DMS53 (cell line): ENCODE results near the gene CEP85.

Experiments
- DNase-seq: peaks from one replicate; lab custom pipeline; 2025; lab: John Stamatoyannopoulos, UW

The CEP85 gene

DNA sequence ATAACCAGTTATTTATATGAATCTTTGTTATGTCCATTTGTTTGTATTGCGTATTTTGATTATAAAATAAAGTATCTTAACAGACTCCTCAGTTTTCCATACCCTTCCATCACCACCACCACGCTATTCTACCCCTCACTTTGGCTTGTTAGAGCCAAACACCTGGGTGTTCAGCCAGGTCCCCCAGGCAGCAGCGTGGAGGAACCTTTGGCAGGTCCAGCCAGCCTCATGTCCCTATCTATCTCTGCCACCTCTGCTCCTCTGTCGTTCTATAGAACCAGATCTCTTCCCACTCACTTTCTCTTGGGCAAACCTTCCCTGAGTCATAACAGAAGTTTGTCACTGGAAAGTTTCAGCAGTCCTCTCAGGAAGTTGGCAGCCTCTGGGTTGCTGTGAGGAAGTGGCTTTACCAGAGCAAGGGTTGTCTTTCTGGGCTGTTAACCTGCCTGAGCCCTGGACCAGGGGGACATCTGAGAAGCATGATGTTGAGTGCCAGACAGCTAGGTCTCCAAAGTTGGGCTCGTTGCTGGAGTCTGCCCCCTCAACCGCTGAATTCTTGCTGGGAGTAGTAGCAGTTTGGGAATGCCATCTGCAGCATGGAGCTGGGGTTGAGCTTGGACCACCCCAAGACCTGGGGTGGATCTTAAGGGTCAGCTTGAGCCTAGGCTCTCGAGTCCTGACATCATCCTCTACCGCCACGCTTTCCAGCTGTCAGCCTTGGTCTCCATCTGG is 44.9 kb downstream of the CEP85 start:
- DNase-seq: peak; percentile 43

- peak; percentile 96 for DNase-seq
Measured at GRCh38 chr1:26279456-26280332, 45.7 kb downstream of the CEP85 start, which contains the start of gene SH3BGRL3. Gene SH3BGRL3 (plus strand): TSS chr1:26280086. CDS start chr1:26280156, 70 bp downstream.

GRCh38 chr1:26280333-26281042 is 46.5 kb downstream of the CEP85 start:
- DNase-seq: peak; percentile 67

GRCh38 chr1:26281091-26281958 is 47.3 kb downstream of the CEP85 start:
- DNase-seq: no peak

DNA sequence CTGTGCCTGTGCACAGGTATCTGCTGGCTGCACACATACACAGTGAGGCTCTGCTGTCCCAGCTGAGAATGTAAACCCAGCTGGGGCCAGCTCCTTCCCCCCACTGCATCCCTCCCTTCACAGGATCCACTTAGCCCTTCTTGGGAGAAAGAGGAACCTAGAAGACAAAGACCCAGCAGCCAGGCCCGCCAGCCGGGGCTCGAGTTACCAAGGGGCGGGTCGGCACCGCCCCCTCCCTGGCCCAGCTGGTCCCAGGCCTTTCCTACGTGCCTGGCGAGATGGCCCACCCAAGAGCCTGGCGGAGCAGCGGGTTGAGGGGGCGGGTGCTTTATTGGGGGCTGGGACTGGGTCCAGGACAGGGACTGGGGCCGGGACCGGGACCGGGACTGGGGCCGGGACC is 48.0 kb downstream of the CEP85 start:
- no peak for DNase-seq

DNA sequence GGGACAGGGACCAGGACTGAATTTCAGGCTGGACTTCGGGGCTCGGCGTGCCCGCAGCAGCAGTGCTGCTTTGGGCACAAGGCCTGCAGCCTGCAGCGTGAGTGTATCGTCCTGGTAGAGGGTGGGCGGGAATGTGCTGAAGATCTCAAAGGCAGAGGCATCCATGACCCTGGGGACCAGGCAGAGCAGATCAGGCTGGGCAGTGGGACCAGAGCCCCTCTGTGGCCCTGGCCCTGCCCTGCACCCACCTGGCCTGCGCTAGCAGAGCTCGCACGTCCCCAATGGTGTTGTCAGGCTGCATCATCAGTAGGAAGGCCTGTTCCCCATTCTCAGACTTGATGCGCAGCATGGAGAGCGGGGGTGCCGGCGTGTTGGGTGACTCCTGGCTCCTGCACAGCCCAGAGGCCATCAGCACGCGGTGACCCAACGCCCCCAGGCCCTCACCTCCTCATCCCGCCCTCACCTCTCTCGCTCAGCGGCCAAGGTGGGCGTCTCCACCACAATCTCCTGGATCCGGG is 48.5 kb downstream of the CEP85 start:
- no peak for DNase-seq

GRCh38 chr1:26283279-26283853 is 49.4 kb downstream of the CEP85 start:
- no peak for DNase-seq

GRCh38 chr1:26283871-26284596 is 50.0 kb downstream of the CEP85 start:
- peak; percentile 20 for DNase-seq

- peak; percentile 93 for DNase-seq
Measured at GRCh38 chr1:26284597-26285347, 50.8 kb downstream of the CEP85 start.

DNA sequence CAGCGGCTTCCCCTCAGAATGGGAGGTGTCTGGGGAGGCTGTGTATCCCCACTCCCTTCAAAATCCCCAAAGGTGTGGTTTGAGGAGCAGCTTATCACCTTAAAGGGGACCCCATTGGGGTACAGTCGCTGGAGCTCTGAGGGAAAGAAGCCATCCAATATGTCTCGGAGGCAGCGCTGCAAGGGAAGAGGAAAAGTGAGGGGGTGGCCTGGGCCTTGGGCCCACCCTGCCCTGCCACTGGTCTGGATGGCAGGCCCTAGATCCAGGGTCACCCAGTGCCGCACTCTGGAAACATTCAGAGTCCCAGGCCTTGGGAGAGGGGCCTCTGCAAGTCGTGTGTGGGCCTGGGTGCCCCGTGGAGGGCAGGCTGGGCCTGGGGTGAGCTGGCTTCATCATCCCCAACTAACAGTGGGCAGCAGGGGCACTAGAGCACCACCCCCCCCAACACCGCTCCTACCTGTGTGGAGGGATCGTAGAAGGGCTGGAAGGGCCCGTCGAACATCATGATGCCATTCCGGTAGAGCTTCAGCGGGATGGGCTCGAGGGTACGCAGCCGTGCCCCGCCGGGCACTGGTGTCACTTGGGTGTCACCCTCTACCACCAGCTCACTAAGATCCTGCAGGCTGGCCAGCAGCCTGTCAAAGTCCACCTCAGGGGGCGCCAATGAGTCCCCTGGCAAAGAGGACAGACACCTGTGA is 51.5 kb downstream of the CEP85 start:
- peak; percentile 68 for DNase-seq

GRCh38 chr1:26286064-26286416 is 52.0 kb downstream of the CEP85 start:
- no peak for DNase-seq

GRCh38 chr1:26287033-26287711 is 53.2 kb downstream of the CEP85 start:
- peak; percentile 21 for DNase-seq

DNA sequence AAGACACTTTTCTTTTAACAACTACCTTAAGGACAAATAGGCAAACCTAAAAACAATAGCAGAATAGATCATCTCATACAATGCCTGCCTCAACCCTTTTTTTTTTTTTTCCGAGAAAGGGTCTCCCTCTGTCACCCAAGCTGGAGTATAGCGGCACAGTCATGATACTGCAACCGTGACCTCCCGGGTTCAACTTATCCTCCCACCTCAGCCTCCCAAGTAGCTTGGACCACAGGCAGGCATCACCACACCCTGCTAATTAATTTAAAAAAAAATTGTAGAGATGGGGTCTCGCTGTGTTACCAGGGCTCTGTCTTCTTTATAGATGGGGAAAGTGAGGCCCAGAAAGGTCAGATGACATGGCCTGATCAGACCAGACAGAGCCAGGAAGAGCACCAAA is 53.8 kb downstream of the CEP85 start:
- no peak for DNase-seq

DNA sequence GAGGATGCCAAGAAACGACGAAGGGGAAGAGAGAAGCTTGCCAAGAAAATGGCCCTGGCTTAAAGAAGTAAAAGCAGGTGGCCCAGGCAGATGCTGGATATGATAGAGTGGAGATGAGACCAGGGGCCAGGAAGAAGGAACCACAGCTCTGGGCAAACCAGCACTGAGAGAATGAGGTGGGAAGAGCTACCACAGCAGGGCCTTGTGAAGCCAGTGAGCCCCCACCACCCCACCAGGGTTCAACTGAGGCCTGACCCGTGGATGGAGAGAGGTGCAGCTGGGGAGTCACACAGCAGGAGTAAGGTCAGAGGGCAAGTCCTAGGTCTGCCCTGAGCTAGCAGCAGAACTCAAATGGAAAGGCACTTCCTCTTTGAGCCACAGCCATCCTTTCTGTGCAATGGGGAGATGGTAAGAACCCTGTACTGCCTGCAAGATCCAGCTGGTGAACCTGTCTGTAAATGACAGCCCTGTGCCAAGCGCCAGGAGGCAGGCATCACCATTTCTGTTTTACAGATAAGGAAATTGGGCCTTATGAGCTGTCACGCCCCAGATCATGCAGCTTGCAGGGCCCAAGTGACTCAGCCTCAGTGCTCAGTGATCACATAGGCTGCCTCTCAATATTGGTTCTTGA is 54.4 kb downstream of the CEP85 start:
- DNase-seq: peak; percentile 20

GRCh38 chr1:26289158-26290059 is 55.4 kb downstream of the CEP85 start:
- peak; percentile 26 for DNase-seq

DNA sequence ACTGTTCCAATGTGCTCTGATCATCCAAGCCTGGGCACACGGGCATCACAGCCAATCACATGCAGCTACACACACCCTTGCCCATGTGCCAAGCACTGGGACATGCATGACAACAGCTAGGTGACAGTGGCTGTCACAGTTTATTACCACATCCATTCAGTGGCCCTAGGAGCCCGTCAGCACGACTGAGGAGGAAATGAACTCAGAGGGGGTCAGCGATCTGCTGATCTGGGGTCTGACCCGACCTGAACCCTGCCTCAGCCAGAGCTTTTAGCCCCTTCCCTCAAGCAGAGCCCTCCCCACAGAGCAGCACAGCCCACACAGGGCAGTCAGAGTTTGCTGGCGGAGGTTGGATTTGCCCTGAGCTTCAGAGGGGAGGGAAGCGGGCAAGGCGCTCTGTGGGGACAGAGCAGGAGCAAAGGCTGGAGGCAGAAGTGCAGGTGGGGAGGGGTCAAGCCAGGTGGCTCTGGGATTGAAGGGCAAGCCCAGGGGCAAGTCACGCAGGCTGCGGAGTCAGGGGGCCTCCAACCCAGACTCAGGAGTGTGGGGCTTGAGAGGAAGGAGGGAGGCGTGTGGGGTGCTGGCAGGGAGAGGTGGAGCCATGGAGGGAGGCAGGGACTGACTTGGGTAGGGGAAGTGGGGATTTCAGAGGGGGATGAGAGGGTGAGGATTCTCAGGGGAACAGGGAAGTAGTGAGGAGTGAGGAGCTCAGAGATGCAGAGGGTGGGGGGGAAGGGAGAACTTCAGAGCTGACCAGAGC is 56.3 kb downstream of the CEP85 start:
- no peak for DNase-seq
